Retina (tissue), 1 donor: Measurements from ENCODE around the gene HEBP2.

Experiments used
- DNase-seq: peaks from one replicate; pipeline ENCODE4 v3.0.0-alpha.2; 2016

The HEBP2 gene

DNA sequence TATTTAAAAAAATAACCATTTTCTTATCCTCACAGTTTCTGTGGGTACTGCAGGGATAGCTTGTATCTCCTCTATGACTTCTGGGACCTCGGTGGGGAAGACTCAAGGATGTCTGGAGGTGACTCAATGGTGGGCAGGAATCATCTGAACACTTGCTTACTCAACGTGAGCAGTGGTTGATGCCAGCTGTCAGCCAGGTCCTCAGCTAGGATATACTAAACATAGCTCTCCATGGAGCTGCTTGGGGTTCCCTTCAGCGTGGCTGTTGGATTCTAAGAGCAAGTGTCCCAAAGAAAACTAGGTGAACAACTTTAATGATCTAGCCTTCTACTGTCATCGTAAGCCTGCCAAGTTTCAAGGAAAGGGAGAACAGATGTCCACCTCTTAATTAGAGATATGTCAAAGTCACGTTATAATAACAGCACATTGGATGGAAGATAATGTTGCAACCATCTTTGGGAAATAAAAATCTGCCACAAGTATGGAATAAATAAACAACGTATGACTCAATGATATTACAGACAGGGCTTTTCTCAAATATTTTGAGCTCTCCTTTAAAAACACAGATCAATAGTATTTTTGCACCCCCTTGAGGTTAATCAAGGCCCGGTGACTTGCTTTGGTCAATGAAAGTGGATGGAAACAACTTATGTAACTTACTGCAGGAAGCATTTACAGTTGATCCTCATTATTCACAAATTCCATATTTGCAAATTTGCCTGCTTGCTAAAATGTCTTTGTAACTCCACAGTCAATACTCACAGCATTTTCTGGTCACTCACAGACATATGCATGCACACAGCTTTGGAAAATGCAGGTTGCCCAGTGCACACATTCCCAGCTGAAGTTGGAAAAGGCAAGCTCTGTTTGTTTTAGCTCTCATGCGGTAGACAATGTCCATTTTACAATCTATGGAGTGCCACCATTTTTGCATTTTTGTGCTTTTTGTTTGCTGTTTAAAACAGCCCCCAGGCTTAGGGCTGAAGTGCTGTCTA lies 6.6 kb upstream of the HEBP2 start:
- no peak for DNase-seq

DNA sequence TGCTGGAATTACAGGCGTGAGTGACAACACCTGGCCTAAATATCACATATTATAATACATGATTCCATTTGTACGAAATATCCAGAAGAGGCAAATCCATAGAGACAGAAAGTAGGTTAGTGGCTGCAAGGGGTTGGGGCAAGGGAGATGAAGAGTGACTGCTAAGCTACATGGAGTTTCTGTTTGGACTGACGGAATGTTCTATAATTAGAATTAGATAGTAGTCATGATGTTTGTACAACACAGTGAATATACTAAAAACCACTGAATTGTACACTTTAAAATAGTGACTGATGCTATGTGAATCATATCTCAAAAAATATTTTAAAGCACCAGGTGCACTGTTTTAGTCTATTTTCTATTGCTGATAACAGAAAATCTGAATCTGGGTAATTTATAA lies 3.7 kb upstream of the HEBP2 start:
- DNase-seq: no peak

DNA sequence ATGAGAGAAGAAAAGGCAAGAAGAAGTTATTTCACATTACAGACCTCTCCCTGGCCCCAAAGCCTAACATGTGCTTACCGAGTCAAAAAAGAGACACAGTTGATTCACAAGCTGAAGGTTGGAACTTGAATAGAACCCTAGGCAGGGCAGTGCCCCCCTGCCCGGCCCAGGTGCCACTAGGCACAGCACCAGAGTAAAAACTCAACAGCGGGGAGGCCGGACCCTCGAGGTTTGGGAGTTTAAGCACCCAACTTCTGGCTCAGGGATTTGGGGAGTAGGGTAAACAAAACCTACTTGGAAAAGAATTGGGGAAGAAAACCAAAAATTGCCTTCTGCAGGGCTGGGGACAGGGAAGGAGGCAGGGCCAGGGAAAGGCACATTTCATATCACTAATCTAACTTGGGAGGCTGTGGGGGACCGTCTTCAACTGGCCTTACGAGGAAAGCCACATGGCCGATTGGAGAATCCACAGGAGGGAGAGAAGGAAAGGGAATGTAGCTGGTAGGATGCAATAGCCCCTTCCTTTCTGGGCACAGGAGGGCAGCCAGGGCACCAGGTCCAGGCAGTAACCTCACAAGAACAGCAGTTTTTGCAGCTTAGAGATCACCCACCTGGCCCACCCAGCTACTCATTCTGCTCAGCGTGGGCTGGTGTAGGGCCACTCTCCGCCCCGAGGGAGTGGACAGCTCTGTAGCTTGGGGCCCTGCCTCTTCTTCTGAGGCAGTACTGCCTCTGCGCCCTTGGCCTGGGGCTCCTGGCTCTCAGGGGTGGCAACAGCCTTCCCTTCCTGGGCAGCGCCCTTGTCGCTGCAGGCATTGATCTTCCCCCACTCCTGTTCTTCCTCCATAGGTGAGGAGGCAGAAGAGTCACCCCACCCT lies 1.8 kb upstream of the HEBP2 start:
- DNase-seq: no peak

DNA sequence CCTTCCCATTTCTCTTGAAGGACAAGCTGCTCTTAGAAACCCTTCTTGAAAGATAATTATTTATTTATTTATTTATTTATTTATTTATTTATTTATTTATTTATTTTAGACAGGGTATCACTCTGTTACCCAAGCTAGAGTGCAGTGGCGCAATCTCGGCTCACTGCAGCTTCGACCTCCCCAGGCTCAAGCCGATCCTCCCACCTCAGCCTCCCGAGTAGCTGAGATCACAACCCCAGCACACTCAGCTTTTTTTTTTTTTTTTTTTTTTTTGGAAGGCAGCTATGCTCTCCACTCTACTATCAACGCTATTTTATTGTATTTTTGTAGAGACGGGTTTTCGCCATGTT lies 1.2 kb upstream of the HEBP2 start:
- no peak for DNase-seq

DNA sequence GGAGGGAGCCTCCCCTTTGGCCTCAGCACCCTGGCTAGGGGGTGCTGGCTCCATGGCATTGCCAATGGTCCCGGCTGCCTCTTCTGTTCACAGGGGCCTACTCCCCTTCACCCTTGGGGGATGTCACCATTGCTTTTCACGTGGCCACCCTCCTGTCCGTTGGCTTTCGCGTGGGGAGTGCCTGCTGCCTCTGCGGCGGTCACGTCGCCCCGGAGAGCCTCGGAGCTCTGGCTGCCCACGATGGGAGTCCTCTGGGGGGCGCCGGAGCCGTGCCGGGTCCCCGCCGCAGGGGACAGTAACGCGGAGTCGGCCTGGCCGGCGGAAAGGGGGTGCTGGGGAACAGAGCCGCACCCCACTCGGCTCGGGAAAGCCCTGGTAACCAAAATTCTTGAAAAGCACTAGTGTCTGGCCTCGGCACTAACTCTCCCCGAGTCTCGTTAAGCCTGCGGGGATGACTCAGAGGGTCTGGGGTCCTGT lies 661 bp upstream of the HEBP2 start:
- DNase-seq: no peak

DNA sequence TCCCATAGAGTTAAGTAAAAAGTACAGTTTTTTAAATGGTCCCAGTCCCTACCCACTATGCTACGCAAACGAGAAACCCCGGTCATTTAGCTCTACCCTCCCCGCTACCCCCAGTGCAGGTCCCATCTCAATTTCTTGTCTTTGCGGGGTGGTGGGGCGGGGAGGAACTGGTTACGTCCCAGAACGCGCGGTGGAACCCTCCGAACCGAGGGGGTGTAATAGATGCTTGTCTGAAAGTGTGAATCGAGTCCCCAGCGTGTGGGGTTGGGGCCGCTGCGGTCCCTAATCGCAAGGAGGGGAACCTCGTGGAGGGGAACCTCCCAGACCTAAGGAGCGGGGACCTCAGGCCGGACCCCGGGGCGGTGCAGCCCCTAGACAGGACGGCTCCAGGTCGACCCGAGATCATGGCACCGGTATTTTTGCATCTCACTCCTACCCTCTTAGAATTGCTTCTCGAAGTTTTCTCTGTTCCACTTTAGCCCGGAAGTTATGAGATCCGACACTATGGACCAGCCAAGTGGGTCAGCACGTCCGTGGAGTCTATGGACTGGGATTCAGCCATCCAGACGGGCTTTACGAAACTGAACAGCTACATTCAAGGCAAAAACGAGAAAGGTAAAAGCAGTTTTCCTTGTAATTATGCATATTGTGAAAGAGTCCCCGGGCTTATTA lies 779 bp downstream of the HEBP2 start:
- DNase-seq: peak; percentile 69

DNA sequence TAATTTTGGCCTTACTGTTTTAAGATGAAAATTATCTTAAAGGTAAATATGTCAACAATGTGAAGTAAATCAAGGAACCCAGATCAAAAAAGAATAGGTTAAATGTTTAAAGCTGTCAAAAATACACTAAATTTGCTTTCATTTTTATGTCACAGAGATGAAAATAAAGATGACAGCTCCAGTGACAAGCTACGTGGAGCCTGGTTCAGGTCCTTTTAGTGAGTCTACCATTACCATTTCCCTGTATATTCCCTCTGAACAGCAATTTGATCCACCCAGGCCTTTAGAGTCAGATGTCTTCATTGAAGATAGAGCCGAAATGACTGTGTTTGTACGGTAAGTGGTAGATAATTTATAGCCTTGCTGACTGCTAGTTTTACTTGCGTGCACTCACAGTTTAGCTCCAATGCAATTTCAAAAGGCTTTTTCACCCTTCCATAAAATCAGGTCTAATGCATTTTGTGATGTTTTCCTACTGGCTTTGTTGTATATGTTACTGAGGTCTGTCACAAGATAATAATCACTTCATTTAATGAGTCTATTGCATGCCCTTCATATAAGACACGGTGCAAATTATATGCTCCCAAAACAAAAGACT lies 1.9 kb downstream of the HEBP2 start:
- no peak for DNase-seq

DNA sequence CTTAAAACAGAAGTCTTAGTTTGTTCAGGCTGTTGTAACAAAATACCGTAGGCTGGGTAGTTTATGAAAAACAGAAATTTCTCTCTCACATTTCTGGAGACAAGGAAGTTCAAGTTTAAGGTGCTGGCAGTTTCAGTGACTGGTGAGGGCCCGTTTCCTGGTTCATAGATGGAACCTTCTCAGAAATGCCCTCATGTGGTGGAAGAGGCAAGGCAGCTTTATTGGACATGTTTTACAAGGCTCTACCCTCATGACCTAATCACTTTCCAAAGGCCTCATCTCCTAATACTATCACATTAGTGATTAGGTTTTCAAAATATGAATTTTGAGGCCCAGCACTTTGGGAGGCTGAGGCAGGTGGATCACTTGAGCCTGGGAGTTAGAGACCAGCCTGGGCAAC lies 2.4 kb downstream of the HEBP2 start:
- DNase-seq: no peak

DNA sequence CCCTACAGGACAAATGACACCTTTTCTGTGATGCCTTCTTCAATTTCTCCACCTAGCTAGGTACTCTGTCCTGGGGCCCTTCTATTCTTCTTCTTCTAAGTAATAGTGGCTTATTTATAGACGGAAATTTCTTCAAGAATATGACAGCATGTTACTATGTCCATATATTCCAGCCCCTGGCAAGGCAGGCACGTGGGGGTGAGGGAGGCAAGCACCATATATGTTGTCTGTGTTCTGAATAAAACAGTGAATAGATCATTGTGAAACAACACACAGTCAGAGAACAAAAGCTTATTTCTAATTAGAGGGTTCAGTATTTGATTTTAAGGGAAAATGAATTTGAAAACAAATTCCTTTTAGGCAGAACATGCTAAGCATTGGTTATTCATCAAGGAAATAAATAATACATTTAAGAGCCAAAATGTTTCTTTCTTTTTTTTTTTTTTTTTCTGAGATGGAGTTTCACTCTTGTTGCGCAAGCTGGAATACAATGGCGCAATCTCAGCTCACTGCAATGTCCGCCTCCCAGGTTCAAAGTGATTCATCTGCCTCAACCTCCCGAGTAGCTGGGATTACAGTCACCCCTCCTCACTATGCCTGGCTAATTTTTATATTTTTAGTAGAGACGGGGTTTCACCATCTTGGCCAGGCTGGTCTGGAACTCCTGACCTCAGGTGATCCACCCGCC lies 6.2 kb downstream of the HEBP2 start:
- DNase-seq: no peak

DNA sequence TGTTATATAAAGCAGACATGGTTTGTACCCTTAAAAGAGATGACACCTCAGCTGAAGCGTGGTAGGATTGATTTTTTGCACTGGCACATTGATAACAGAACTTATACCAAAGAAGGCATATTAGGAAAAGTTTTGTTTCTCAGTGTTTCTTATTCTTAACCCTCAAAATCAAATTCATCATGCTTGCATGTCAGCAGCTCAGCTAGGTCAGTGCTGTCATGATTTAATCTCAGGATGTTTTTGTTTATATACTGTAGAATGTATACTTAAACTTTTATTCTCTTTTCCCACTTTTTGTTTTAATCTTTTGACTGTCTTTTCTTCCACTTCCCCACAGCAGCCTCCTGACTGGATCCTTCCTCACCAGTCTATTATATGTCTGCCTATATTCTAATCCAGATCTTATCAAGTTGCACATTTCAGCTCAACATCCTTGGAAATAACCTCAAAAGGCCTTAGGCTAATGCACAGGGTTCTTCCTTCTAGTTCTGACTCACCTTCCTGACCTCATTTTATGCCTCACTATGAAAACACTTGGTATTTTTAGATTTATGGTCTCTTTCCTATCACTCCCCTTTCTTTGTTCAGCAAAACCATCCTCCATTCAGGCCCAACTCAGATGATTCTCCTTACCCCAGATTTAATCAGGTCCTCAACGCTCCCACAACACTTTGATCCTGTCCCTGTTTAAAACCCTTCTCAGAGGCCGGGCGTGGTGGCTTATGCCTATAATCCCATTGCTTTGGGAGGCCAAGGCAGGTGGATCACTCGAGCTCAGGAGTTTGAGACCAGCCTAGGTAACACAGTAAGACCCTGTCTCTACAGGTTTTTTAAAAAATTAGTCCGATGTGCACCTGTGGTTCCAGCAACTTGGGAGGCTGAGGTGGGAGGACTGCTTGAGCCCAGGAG lies 7.2 kb downstream of the HEBP2 start:
- no peak for DNase-seq

DNA sequence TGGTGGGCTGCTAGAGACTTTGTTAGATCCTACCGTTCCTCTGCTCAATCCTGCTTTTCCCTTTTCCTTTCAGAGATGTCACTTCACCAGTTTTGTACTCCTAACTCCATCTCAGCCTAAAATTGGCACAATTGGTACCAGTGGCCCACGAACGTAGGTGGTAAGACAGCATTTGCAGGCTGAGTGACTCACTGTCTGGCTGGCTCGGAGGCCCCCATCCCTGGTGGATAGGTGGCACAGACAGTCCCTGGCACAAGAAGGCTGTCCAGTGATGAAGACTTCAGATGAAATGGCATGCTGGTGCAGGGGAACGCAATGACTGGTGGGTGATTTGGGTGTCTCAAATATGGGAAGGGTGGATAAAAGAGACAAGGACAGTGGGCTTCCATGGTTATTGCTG lies 11.1 kb downstream of the HEBP2 start:
- no peak for DNase-seq

DNA sequence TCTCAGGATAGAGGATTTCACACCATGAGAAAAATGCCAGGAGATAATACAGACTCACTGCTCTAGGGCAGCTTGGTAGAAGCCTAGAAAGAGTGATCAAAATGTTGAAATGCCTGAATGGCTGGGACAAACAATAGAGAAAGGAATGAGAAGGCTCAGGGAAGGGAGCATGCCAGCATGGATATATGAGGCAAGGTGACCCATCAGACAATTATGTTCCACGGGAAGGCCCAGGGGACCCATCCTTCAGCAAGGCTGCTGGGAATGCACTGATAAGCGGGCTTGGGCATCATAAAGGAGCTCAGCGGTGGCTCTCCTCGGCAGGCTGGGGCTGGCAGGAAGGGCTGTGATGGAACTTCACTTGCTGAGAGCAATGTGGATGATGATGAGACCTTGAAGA lies 12.2 kb downstream of the HEBP2 start:
- no peak for DNase-seq

DNA sequence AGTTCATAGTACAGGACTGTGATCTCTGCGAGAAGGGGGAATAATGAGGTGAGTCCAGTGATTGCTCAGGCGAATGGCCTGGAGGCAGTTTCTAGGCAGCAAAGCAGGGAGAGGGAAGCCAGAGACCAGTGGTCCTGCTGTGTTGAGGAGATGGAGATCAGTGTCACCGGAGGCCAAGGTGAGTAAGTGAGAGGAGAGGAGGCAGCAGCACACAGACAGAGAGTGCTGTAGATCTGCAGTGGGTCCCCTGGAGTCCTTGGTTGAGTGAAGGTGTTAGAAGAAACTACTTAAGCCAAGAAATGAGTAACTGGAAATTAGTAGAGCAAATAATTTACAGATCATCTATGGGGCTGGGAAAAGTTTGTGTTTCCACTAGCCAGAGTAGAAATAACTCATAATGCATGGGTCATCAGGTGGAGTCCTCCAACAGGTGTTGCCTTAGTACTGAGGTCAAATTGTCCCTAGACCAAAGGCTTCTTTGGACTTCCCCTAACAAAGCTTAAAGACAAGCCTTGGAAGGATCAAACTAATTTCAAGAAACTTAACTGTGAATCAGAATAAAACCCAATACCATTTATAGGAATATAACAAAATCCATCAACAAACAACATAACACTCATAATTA lies 13.6 kb downstream of the HEBP2 start:
- DNase-seq: no peak

DNA sequence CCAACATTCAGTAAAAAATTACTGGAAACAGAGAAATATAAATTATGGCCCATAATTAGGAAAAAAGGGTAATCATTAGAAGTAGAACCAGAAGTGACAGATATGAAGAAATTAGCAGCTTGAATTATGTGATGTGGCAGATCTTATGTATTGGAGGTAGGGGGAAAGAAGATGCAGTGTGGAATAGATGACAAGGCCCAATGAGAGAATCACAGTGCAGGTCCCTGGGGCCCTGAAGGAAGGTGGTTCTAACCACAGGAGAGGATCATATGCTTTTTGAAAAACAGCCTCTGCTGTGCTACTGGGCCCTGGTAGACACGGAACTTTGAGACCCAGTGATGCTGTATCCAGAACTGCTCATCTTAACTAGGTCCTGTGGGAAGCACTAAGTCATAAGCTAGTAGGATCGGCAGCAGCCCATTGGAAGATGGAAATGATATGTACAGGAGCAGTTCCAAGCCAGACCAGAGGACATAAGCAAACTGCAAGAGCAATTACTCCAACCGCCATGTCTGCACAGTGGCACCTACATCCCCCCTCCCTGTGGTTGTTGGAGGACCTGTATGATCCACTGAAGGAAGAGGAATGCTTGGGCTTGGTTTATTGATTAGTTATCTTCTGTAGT lies 14.2 kb downstream of the HEBP2 start:
- no peak for DNase-seq

DNA sequence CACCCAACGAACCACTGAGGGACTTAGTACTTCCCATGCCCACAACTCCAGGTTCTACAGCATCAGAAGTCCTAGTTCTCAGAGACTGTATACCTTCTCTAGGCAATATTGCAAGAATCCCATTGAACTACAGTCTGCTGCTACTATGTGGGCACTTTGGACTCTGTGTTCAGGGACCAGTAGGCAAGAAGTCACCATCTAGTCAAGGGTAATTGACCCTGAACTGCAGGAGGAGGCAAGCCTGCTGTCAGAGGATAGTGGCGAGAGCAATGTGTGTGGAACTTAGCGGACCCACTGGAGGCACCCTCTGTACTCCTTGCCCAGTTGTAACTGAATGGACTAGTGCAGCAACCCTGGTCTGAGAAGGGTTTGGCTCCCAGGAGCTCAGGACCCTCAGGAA lies 15.7 kb downstream of the HEBP2 start:
- no peak for DNase-seq

DNA sequence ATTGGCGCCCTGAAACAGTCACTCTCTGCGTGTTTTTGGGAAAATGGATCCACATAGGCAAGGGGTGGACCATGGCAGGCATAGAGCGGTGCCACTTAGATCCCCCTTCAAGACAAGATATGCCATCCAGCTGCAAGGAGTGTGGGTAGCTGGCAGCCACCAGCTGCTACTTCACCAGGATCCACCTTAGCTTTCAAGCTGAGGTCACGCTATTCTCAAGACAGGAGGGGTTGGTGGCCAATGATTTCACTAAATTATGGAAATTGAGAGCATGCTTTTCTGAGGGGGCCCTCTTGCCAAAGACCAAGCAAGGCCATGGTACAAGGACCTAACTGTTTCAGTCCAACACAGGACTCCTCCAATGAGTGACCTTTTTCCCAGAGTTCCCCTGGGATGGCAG lies 16.3 kb downstream of the HEBP2 start:
- DNase-seq: no peak

DNA sequence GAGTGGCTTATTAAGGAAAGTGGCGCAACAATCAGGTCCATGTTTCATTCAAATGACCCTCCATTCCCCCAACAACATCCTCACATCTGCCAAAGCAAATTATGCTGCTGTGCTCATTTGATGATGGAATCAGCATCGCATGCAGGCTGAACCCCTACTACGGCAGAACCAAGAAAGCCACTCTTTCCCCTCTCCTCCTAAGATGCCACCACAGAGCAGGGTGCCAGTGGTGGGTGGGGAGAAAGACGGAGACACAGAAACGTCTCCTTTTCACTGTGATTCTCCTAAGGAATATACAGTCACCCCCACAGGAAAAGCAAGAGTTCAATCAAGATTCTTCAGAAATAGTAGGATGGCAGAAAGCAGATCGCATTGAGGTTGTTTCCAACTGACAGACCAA lies 17.1 kb downstream of the HEBP2 start:
- no peak for DNase-seq

DNA sequence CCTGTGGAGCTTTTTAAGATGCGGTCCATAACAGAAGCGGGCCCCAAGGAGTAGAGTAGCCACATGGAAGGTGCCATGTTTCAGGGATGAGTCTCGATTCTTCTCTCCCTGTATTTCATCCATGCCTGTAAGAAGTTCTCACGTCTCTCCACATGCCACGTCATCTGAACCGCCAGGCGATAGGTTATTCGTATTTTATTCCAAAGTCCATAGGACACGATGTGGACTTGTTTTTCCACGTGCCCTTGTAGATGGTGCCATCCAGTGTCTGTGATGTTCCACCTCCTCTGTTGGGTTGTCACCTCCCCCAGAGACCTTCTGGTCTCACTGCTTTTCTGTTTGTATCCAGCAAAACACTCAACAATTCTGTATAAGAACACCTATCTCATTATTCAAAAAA lies 17.6 kb downstream of the HEBP2 start:
- no peak for DNase-seq

DNA sequence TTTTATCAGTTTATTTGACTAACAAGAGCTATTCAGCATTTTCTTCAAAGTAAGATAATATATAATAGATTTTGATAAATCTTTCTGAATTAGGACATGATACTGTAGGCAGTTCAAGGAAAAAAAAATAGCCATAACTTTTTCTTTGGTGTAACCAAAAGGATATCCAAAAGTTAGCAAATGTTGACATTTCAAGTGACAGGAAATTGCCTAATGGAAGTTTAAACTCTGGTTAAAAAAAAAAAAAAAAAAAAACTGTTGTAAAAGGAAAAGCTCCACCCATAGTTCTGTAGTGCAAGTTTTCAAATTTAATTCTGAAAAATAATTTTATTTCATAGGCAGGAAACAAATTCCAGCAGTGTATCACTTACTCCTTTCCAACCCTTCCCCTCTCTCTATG lies 18.8 kb downstream of the HEBP2 start:
- DNase-seq: no peak
